HCT116 (cell line): ENCODE data around the gene TIMP1. TPM values are rescaled to one million over a fixed set of nuclear protein-coding genes. Genes with fewer than 3 reads are reported as not detected.

Experiments used
- ATAC-seq: fragments of 200-7000 bp; cut with Tn5 transposase; 2 replicates; pipeline ENCODE4 v1.9.1; 2020; ENCODE audit warnings: mild to moderate bottlenecking, moderate library complexity
- BruUV-seq: library from RNA; stranded (reverse); fragments of 400-500 nt; replicated peaks from 2 replicates; lab custom pipeline; 2021; lab: Mats Ljungman, UMichigan
- CTCF ChIA-PET: fragments of 300-600 bp; sonication (Branson Sonifier 250); formaldehyde crosslinking; loops from one replicate; lab custom pipeline; 2021; ENCODE audit warnings: antibody characterized with exemption; lab: Charles Lee
- POLR2A ChIA-PET: fragments of 300-600, 350-600 bp; sonication (Branson Sonifier 250); formaldehyde crosslinking; loops from one replicate; lab custom pipeline; 2021; ENCODE audit warnings: antibody characterized with exemption; lab: Charles Lee
- RAD21 ChIA-PET, 2 experiments: fragments of 300-600 bp; sonication (Branson Sonifier 250); formaldehyde crosslinking; loops; one replicate each; lab custom pipeline; 2023; ENCODE audit warnings: low total read pairs in 2 of 2; ENCODE audit not compliant: uncharacterized antibody in 2 of 2, unreplicated experiment in 2 of 2, low non-redundant PET in 1 of 2; lab: Charles Lee
- DNase-seq: peaks from one replicate; pipeline ENCODE4 v3.0.0-alpha.2; 2010; ENCODE audit warnings: low read depth, low spot score
- H2AFZ ChIP-seq: fragments of 200-600 bp; shearing (Covaris generic), sonication (generic); 2 replicates; pipeline ENCODE4 v1.6.1; 2017; ENCODE audit warnings: low read depth, mixed run types, mixed read lengths, antibody characterized with exemption, low read length; ENCODE audit not compliant: poor library complexity, severe bottlenecking
- H3K27ac ChIP-seq: 2 replicates; pipeline ENCODE4 v1.5.1; 2012; ENCODE audit warnings: low read depth, low read length
- H3K27me3 ChIP-seq: fragments of 200-600 bp; sonication (generic); 2 replicates; pipeline ENCODE4 v1.6.1; 2016; ENCODE audit warnings: mixed run types, low read length, mixed read lengths; ENCODE audit not compliant: insufficient read depth
- H3K36me3 ChIP-seq, 2 experiments: fragments of 200-500 bp in 1 of 2; fragments of 200-600 bp in 1 of 2; sonication (Bioruptor generic) in 1 of 2; sonication (generic) in 1 of 2; 2 replicates each; pipeline versions ENCODE4 v1.5.1 to v1.6.1; 2014 to 2016; ENCODE audit warnings: low read length in 2 of 2, inconsistent platforms in 1 of 2, mixed read lengths in 1 of 2, mixed run types in 1 of 2; ENCODE audit not compliant: insufficient read depth in 2 of 2, control insufficient read depth in 1 of 2
- H3K4me1 ChIP-seq, 2 experiments: fragments of 200-600 bp in 1 of 2; sonication (generic) in 1 of 2; 2 replicates each; pipeline versions ENCODE4 v1.5.1 to v1.6.1; 2012 to 2017; ENCODE audit warnings: low read length in 2 of 2, inconsistent platforms in 1 of 2, mild to moderate bottlenecking in 1 of 2, mixed read lengths in 1 of 2, mixed run types in 1 of 2, moderate library complexity in 1 of 2; ENCODE audit not compliant: insufficient read depth in 2 of 2, control insufficient read depth in 1 of 2
- H3K4me2 ChIP-seq: fragments of 200-600 bp; sonication (generic); 2 replicates; pipeline ENCODE4 v1.6.1; 2017; ENCODE audit warnings: mixed run types, low read length, mixed read lengths
- H3K4me3 ChIP-seq, 2 experiments: fragments of 200-600 bp in 1 of 2; sonication (generic) in 1 of 2; replicated peaks in 1 of 2; 2 replicates each; pipeline ENCODE4 v1.5.1; 2011 to 2016; ENCODE audit warnings: low read length in 2 of 2, control low read depth in 1 of 2, low read depth in 1 of 2, mild to moderate bottlenecking in 1 of 2, mixed read lengths in 1 of 2, mixed run types in 1 of 2
- H3K79me2 ChIP-seq: fragments of 200-600 bp; sonication (generic); 2 replicates; pipeline ENCODE4 v1.6.1; 2017; ENCODE audit warnings: mild to moderate bottlenecking, mixed run types, low read length, moderate library complexity, mixed read lengths; ENCODE audit not compliant: insufficient read depth
- H3K9ac ChIP-seq: fragments of 200-600 bp; sonication (generic); 2 replicates; pipeline ENCODE4 v1.6.1; 2016; ENCODE audit warnings: low read length, mixed read lengths
- H3K9me2 ChIP-seq: fragments of 200-600 bp; sonication (generic), shearing (Covaris generic); 2 replicates; pipeline ENCODE4 v1.6.1; 2017; ENCODE audit warnings: mixed run types, mild to moderate bottlenecking, moderate library complexity; ENCODE audit not compliant: insufficient read depth
- H3K9me3 ChIP-seq, 2 experiments: fragments of 200-500 bp in 1 of 2; fragments of 200-600 bp in 1 of 2; sonication (Bioruptor generic) in 1 of 2; sonication (generic) in 1 of 2; 2 replicates each; pipeline ENCODE4 v1.6.1; 2014 to 2017; ENCODE audit warnings: low read length in 2 of 2, mixed read lengths in 2 of 2, inconsistent platforms in 1 of 2, low read depth in 1 of 2, mild to moderate bottlenecking in 1 of 2, mixed run types in 1 of 2, moderate library complexity in 1 of 2; ENCODE audit not compliant: control insufficient read depth in 1 of 2, insufficient read depth in 1 of 2
- H4K20me1 ChIP-seq: fragments of 200-600 bp; sonication (generic), shearing (Covaris generic); 2 replicates; pipeline ENCODE4 v1.6.1; 2017; ENCODE audit warnings: mixed run types, mild to moderate bottlenecking, moderate library complexity; ENCODE audit not compliant: insufficient read depth
- ATF3 ChIP-seq: IDR thresholded peaks from 2 replicates; pipeline ENCODE4 v1.6.1; 2012
- CBX3 ChIP-seq: IDR thresholded peaks from 2 replicates; pipeline ENCODE4 v1.6.1; 2012; ENCODE audit warnings: low read depth
- CEBPB ChIP-seq: IDR thresholded peaks from 2 replicates; pipeline ENCODE4 v1.6.1; 2012; ENCODE audit warnings: low read depth
- CTCF ChIP-seq, 3 experiments: fragments of 200-600 bp in 1 of 3; sonication (generic) in 1 of 3; IDR thresholded peaks in 2 of 3; conservative IDR thresholded peaks in 1 of 3; 2 replicates each; pipeline ENCODE4 v1.5.1; 2012 to 2017; ENCODE audit warnings: low read depth in 2 of 3, low read length in 2 of 3, antibody characterized with exemption in 1 of 3, borderline replicate concordance in 1 of 3, control low read depth in 1 of 3, mild to moderate bottlenecking in 1 of 3, mixed read lengths in 1 of 3, mixed run types in 1 of 3, moderate library complexity in 1 of 3; ENCODE audit not compliant: insufficient read depth in 1 of 3
- EGR1 ChIP-seq: IDR thresholded peaks from 2 replicates; pipeline ENCODE4 v1.6.1; 2012; ENCODE audit warnings: low read depth
- ELF1 ChIP-seq: IDR thresholded peaks from 2 replicates; pipeline ENCODE4 v1.6.1; 2012; ENCODE audit warnings: low read depth, borderline replicate concordance
- EZH2 ChIP-seq: fragments of 200-600 bp; sonication (generic); IDR thresholded peaks from 2 replicates; pipeline ENCODE4 v1.6.1; 2017; ENCODE audit warnings: antibody characterized with exemption, mixed run types
- FOSL1 ChIP-seq: IDR thresholded peaks from 2 replicates; pipeline ENCODE4 v1.6.1; 2012; ENCODE audit warnings: low read depth
- JUND ChIP-seq: IDR thresholded peaks from 2 replicates; pipeline ENCODE4 v1.6.1; 2012
- MAX ChIP-seq: IDR thresholded peaks from 2 replicates; pipeline ENCODE4 v1.6.1; 2012
- POLR2AphosphoS5 ChIP-seq: IDR thresholded peaks from 2 replicates; pipeline ENCODE4 v1.6.1; 2011; ENCODE audit warnings: mild to moderate bottlenecking, low read depth, low read length, moderate library complexity
- RAD21 ChIP-seq: IDR thresholded peaks from 2 replicates; pipeline ENCODE4 v1.6.1; 2012; ENCODE audit warnings: low read depth, mild to moderate bottlenecking
- REST ChIP-seq: IDR thresholded peaks from 2 replicates; pipeline ENCODE4 v1.6.1; 2012; ENCODE audit warnings: low read depth
- SRF ChIP-seq: IDR thresholded peaks from 2 replicates; pipeline ENCODE4 v1.6.1; 2012; ENCODE audit warnings: low read depth
- YY1 ChIP-seq: IDR thresholded peaks from 2 replicates; pipeline ENCODE4 v1.6.1; 2011; ENCODE audit warnings: low read length, low read depth, moderate library complexity, mild to moderate bottlenecking; ENCODE audit not compliant: insufficient replicate concordance; ENCODE audit errors: extremely low read depth
- ZBTB33 ChIP-seq: IDR thresholded peaks from 2 replicates; pipeline ENCODE4 v1.6.1; 2011; ENCODE audit warnings: mild to moderate bottlenecking, low read length, moderate library complexity; ENCODE audit not compliant: insufficient replicate concordance; ENCODE audit errors: extremely low read depth
- ZFX ChIP-seq: fragments of 450-650 bp; IDR thresholded peaks from 2 replicates; pipeline ENCODE4 v1.6.1; 2017
- ZNF274 ChIP-seq: fragments of 200-500 bp; sonication (Bioruptor generic); IDR thresholded peaks from 2 replicates; pipeline ENCODE4 v1.6.1; 2014; ENCODE audit warnings: mild to moderate bottlenecking, low read depth, low read length, inconsistent platforms
- intact Hi-C: fragments of 100-400 bp; cut with micrococcal nuclease; formaldehyde crosslinking; loops from 2 replicates; pipeline ENCODE4 v1.10.0; 2022
- total RNA-seq: library from RNA; stranded (reverse); gene quantifications from one replicate; pipeline ENCODE4 v1.2.1, GENCODE V29; 2021; ENCODE audit not compliant: unreplicated experiment

Gene TIMP1
- total RNA-seq, 1 experiment from 2014 or later: 225 TPM

- CTCF ChIA-PET: no interaction called here
- H2AFZ ChIP-seq: no peak overlapping the region
- H3K9me2 ChIP-seq: no peaks in the 10 kb centered on the region
- H4K20me1 ChIP-seq: no peaks in the 10 kb centered on the region
- no TSS peak for BruUV-seq
- H3K4me1 ChIP-seq: no peaks in the 10 kb centered on the region
- no peak overlapping the region for H3K4me2 ChIP-seq
- intact Hi-C loops: no loop called here
- H3K27ac ChIP-seq: no peak overlapping the region
- DNase-seq (no peak), ATAC-seq (no peak)
- no peaks in the 10 kb centered on the region for H3K79me2 ChIP-seq
- no peaks in the 10 kb centered on the region for H3K9me3 ChIP-seq
- H3K4me3 ChIP-seq: no peak overlapping the region
- H3K9ac ChIP-seq: no peak overlapping the region
- H3K27me3 ChIP-seq: no peaks in the 10 kb centered on the region
- RAD21 ChIA-PET: no interaction called here
- no peaks in the 10 kb centered on the region; a peak in 1 of 4 replicates for H3K36me3 ChIP-seq
- POLR2A ChIA-PET: no interaction called here
- no peak for TF ChIP-seq ATF3
- no peak for TF ChIP-seq YY1
- TF ChIP-seq CTCF (IDR thresholded peaks at IDR 0.05 in 2 of 3, conservative IDR thresholded peaks at IDR 0.05 in 1 of 3; ENCODE audit: borderline replicate concordance in 1 of 3, insufficient read depth in 1 of 3, low read depth in 2 of 3, low read length in 2 of 3): no peak
- no peak for TF ChIP-seq POLR2AphosphoS5
- TF ChIP-seq CEBPB: no peak
- TF ChIP-seq JUND: no peak
- no peak for TF ChIP-seq RAD21
- TF ChIP-seq ZFX: no peak
- no peak for TF ChIP-seq SRF
- TF ChIP-seq EGR1: no peak
- no peak for TF ChIP-seq REST
- TF ChIP-seq ZBTB33: no peak
- no peak for TF ChIP-seq EZH2
- no peak for TF ChIP-seq MAX
- TF ChIP-seq ELF1: no peak
- no peak for TF ChIP-seq FOSL1
- no peak for TF ChIP-seq CBX3
- no peak for TF ChIP-seq ZNF274
These were observed 8.7 kb downstream of the TIMP1 start for GRCh38 chrX:47590984-47591383.
